Activated CD8-positive, alpha-beta memory T cell treated with anti-CD3 and anti-CD28 coated beads, Interleukin-2, amount 50 U/mL, for 4 hours (primary cell): ENCODE measurements around the gene MEF2A.
"Not testable (repeated sequence)": the region's sequence is repeated elsewhere in the genome, so short reads cannot be mapped to it uniquely, and the experiment has no call there.

Experiments used
- DNase-seq: peaks from one replicate; pipeline ENCODE4 v3.0.0-alpha.2; 2020

The MEF2A gene

DNA sequence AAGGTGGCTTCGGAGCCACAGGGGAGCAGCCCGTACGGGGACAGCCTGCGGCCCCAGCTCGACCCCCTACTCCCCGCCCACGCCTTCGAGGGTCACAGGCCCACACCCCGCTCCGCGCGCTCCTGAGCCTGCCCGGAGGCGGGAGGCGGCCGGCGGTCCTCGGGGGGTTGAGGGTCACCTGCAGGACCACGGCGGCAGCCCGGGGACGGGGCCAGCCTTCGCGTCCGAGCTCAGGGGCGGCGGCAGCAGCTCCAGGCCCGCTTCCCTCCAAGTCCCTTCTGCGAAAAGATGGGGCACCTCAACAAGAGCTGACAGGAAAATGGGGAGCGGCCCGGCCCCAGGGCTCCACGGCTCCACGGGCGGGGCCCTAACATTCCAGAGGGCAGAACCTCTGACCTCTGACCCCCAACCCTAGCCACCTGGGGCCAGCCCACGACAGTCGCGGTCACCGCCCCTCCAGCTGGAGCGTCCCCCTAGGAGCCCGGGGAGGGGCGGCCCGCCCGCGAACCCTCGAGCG, 167.0 kb downstream of the MEF2A start:
- no peak for DNase-seq

GRCh38 chr15:99733268-99734039, 167.7 kb downstream of the MEF2A start, which contains the start of gene LYSMD4:
Gene LYSMD4, minus strand, starts transcription at chr15:99733437. Its CDS starts 1,438 bp downstream, at chr15:99731999.
- DNase-seq, result peak; percentile 99

GRCh38 chr15:99734040-99734291, 168.2 kb downstream of the MEF2A start:
- not testable (repeated sequence) for DNase-seq

DNA sequence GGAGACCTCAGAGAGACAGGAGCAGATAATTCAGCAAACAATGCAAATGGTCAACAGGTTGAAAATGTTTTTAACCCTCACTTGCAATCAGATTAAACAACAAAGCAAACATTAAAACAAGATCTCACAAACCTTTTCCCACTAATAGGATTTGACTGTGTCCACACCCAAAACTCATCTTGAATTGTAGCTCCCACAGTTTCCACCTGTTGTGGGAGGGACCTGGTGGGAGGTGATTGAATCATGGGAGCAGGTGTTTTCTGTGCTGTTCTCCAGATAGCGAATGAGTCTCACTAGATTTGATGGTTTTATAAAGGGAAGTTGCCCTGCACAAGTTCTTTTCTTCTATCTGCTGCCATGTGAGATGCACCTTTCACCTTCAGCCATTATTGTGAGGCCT, 168.8 kb downstream of the MEF2A start:
- DNase-seq, result no peak

DNA sequence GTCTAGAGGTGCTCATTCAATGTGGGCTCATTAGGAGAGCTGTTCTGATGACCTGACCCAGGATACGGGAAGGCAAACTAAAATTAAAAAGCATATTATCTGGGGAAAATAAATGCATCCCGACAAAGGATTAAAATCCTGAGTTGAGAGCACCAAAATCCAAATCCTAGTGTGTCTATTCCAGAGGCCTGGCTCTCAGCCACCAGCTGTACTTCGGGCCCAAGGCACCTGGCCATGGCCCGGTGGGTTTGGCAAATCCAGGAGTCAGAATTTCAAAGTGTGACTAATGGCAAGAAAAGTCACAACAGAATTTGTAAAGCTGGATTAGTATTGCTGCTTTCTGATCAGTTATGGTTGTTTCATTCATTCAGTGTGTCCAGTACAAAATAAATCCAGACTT, 170.1 kb downstream of the MEF2A start:
- DNase-seq, result no peak

DNA sequence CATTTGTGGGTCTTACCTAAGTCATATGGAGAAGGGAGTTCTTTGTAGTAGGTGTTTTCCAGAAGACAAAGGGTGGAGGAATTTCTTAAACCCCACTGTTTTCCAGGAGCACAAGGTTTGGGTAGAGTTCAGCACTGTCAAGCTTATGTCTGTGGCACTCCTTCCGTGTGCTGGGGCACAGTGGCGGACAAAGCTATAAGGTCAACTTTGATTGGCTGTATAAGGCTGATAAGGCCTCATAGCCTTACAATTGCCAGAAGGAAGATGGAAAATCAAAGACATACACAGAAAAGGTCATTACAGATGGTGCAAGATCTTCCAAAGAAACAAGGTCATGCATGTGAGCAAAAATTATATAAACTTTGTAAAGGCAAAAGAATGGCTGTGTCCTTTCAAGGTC, 170.9 kb downstream of the MEF2A start:
- no peak for DNase-seq

GRCh38 chr15:99738021-99738847, 172.4 kb downstream of the MEF2A start:
- DNase-seq, result no peak

DNA sequence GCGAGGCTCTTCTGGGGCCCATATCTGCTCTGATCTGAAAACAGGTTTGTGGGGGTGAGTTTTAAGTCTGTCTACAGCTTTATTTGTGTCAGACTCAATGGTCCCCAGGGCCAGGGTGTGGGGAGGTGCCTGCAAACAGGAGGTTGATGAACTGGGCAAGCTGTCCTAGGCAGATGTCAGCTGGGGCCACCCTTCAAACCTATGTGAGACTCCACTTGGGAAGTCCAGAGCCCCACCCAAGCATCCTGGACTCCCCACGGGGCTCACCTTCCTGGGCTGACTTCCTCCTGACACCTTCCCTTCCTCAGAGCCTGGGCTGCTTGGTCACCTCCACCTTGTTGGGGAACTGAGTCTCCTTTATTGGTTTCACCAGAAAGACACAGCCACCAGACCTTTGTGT, 176.1 kb downstream of the MEF2A start:
- DNase-seq, result no peak

GRCh38 chr15:99744142-99744541, 178.4 kb downstream of the MEF2A start:
- DNase-seq, result no peak

- DNase-seq, result no peak
Observed at GRCh38 chr15:99745370-99746086, 179.7 kb downstream of the MEF2A start.

DNA sequence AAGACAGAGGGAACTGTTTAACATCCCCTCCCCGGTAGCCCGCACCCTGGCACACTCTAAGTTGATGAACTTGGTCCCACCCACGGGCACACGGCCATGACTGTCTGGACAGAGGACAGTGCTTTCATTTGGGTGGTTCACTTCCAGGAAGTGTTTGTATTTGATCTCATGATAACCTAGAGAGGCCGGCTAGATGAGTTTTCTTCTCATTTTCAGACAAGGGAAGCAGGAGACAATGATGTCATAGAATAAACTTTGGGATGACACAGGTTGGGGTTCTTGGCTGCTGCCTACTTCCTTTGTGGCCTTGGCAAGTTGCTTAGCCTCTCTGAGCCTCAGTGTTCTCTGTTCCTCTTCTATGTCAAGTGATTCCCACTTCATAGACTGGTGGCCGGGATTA, 183.6 kb downstream of the MEF2A start:
- no peak for DNase-seq

- not testable (repeated sequence) for DNase-seq
Observed at GRCh38 chr15:99750326-99750725, 184.5 kb downstream of the MEF2A start.

- no peak for DNase-seq
Observed at GRCh38 chr15:99752556-99752955, 186.8 kb downstream of the MEF2A start.

DNA sequence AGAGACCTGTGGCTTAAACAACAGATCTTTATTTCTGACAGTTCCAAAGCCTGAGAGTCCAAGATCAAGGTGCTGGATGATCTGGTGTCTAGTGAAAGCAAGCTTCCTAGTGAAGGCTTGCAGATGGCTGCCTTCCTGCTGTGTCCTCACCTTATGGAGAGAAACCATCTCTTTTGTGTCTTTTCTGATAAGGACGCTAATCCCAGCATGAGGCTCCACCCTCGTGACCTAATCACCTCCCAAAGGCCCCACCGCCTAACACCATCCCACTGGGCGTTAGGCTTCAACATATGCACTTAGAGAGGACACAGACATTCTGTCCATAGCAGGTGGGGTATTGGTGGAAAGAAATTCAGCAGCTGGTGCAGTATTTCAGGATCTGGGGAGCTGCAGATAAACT, 187.3 kb downstream of the MEF2A start:
- DNase-seq, result no peak

GRCh38 chr15:99755692-99756409, 190.1 kb downstream of the MEF2A start:
- no peak for DNase-seq

GRCh38 chr15:99762288-99762687, 196.5 kb downstream of the MEF2A start:
- no peak for DNase-seq

- DNase-seq, result no peak
Observed at GRCh38 chr15:99763827-99764226, 198.0 kb downstream of the MEF2A start.

DNA sequence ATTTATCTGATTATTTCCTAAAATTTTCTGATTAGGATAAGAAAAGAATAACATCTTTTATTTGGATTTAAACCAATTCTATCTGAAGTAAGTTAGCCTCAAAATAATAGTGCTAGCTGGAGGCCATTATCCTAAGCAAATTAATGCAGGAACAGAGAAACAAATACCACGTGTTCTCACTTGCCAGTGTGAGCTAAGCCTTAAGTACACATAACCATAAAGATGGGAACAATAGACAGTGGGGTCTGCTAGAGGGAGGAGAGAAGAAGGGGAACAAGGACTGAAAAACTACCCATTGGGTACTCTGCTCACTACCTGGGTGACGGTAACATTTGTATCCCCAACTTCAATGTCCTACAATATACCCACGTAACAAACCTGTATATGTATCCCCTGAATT, 198.7 kb downstream of the MEF2A start:
- DNase-seq, result no peak
